ENCODE data around the gene CEP78.

The CEP78 gene

GRCh38 chr9:78324068-78324650 is 88.3 kb downstream of the CEP78 start:
- Histone ChIP-seq H2BK12ac (ENCODE audit: low read length) (no peak overlapping the region), H4K91ac (ENCODE audit: low read depth, low read length, poor library complexity) (no peak overlapping the region), H3K9me3 (replicated peaks in 1 of 2; ENCODE audit: control insufficient read depth in 2 of 2, insufficient read depth in 1 of 2, low read depth in 1 of 2, low read length in 2 of 2) (no peaks in the 10 kb centered on the region), H3K4me2 (ENCODE audit: insufficient read depth, low read length, poor library complexity, severe bottlenecking) (no peak overlapping the region), H2BK15ac (ENCODE audit: low read length) (no peak overlapping the region), H3K14ac (ENCODE audit: low read length) (no peak overlapping the region), H2AFZ (ENCODE audit: low read length) (no peak overlapping the region), H3K36me3 (replicated peaks in 1 of 2; ENCODE audit: control insufficient read depth in 2 of 2, insufficient read depth in 2 of 2, low read length in 2 of 2) (peaks cover 53 to 97% of the 10 kb centered on the region in 2 donors), H3K9ac (ENCODE audit: low read depth, low read length, poor library complexity) (no peak overlapping the region), H2AK5ac (ENCODE audit: low read depth, low read length) (no peak overlapping the region), H3K18ac (ENCODE audit: low read length) (no peak overlapping the region), H3K27me3 (ENCODE audit: control insufficient read depth in 3 of 3, insufficient read depth in 3 of 3, low read depth in 1 of 3, low read length in 3 of 3) (no peaks in the 10 kb centered on the region), H3K4ac (ENCODE audit: low read length) (no peak overlapping the region), H3K4me3 (ENCODE audit: low read length in 2 of 2) (no peak overlapping the region), H2BK5ac (ENCODE audit: low read length) (peak overlapping the region; percentile 32), H4K8ac (ENCODE audit: low read depth, low read length) (no peak overlapping the region), H3K79me1 (ENCODE audit: low read depth, low read length) (no peaks in the 10 kb centered on the region), H3K4me1 (ENCODE audit: control insufficient read depth in 2 of 2, insufficient read depth in 1 of 2, low read depth in 1 of 2, low read length in 2 of 2) (peaks cover 0 to 3% of the 10 kb centered on the region in 2 donors), H2BK120ac (ENCODE audit: low read depth, low read length) (no peak overlapping the region), H3K27ac (replicated peaks; ENCODE audit: low read length) (no peak overlapping the region), H3K23ac (ENCODE audit: low read depth, low read length, poor library complexity) (no peak overlapping the region)
- WGBS, 2 donors (ENCODE audit: extremely low coverage in 2 of 2, insufficient read length in 2 of 2, insufficient replicate concordance in 1 of 2) = no CpG with 5 or more reads among the region's 10 CpGs
- no peak for DNase-seq (ENCODE audit: low spot score)

- Histone ChIP-seq H2BK15ac (ENCODE audit: low read length) (no peak overlapping the region), H3K27me3 (ENCODE audit: control insufficient read depth in 3 of 3, insufficient read depth in 3 of 3, low read depth in 1 of 3, low read length in 3 of 3) (no peaks in the 10 kb centered on the region), H2AK5ac (ENCODE audit: low read depth, low read length) (no peak overlapping the region), H3K4me3 (ENCODE audit: low read length in 2 of 2) (no peak overlapping the region), H3K36me3 (replicated peaks in 1 of 2; ENCODE audit: control insufficient read depth in 2 of 2, insufficient read depth in 2 of 2, low read length in 2 of 2) (peaks cover 50 to 97% of the 10 kb centered on the region in 2 donors), H4K8ac (ENCODE audit: low read depth, low read length) (no peak overlapping the region), H3K18ac (ENCODE audit: low read length) (no peak overlapping the region), H3K27ac (replicated peaks; ENCODE audit: low read length) (no peak overlapping the region), H2BK120ac (ENCODE audit: low read depth, low read length) (no peak overlapping the region), H3K9ac (ENCODE audit: low read depth, low read length, poor library complexity) (no peak overlapping the region), H3K9me3 (replicated peaks in 1 of 2; ENCODE audit: control insufficient read depth in 2 of 2, insufficient read depth in 1 of 2, low read depth in 1 of 2, low read length in 2 of 2) (no peaks in the 10 kb centered on the region), H2AFZ (ENCODE audit: low read length) (no peak overlapping the region), H2BK12ac (ENCODE audit: low read length) (no peak overlapping the region), H2BK5ac (ENCODE audit: low read length) (no peak overlapping the region), H3K23ac (ENCODE audit: low read depth, low read length, poor library complexity) (no peak overlapping the region), H3K4me2 (ENCODE audit: insufficient read depth, low read length, poor library complexity, severe bottlenecking) (no peak overlapping the region), H3K14ac (ENCODE audit: low read length) (no peak overlapping the region), H3K4me1 (ENCODE audit: control insufficient read depth in 2 of 2, insufficient read depth in 1 of 2, low read depth in 1 of 2, low read length in 2 of 2) (peaks cover 0 to 3% of the 10 kb centered on the region in 2 donors), H3K79me1 (ENCODE audit: low read depth, low read length) (no peaks in the 10 kb centered on the region), H4K91ac (ENCODE audit: low read depth, low read length, poor library complexity) (no peak overlapping the region), H3K4ac (ENCODE audit: low read length) (no peak overlapping the region)
- no peak for DNase-seq (ENCODE audit: low spot score)
- WGBS, 2 donors (ENCODE audit: extremely low coverage in 2 of 2, insufficient read length in 2 of 2, insufficient replicate concordance in 1 of 2) = no CpG with 5 or more reads among the region's 8 CpGs
Measured at GRCh38 chr9:78324682-78325081, 88.8 kb downstream of the CEP78 start.

- H3K36me3 ChIP-seq (replicated peaks in 1 of 2; ENCODE audit: control insufficient read depth in 2 of 2, insufficient read depth in 2 of 2, low read length in 2 of 2) = peaks cover 46 to 96% of the 10 kb centered on the region in 2 donors
- H2AK5ac ChIP-seq (ENCODE audit: low read depth, low read length) = no peak overlapping the region
- H2BK5ac ChIP-seq (ENCODE audit: low read length) = no peak overlapping the region
- H3K14ac ChIP-seq (ENCODE audit: low read length) = no peak overlapping the region
- H3K4ac ChIP-seq (ENCODE audit: low read length) = no peak overlapping the region
- DNase-seq (ENCODE audit: low spot score) = no peak
- no peak overlapping the region for H3K18ac ChIP-seq (ENCODE audit: low read length)
- peaks cover 0 to 3% of the 10 kb centered on the region in 2 donors for H3K4me1 ChIP-seq (ENCODE audit: control insufficient read depth in 2 of 2, insufficient read depth in 1 of 2, low read depth in 1 of 2, low read length in 2 of 2)
- H4K91ac ChIP-seq (ENCODE audit: low read depth, low read length, poor library complexity) = no peak overlapping the region
- H2BK120ac ChIP-seq (ENCODE audit: low read depth, low read length) = no peak overlapping the region
- no peak overlapping the region for H3K4me3 ChIP-seq (ENCODE audit: low read length in 2 of 2)
- no peak overlapping the region for H2BK15ac ChIP-seq (ENCODE audit: low read length)
- H3K23ac ChIP-seq (ENCODE audit: low read depth, low read length, poor library complexity) = no peak overlapping the region
- no peak overlapping the region for H2BK12ac ChIP-seq (ENCODE audit: low read length)
- H2AFZ ChIP-seq (ENCODE audit: low read length) = no peak overlapping the region
- no peaks in the 10 kb centered on the region for H3K9me3 ChIP-seq (replicated peaks in 1 of 2; ENCODE audit: control insufficient read depth in 2 of 2, insufficient read depth in 1 of 2, low read depth in 1 of 2, low read length in 2 of 2)
- no CpG with 5 or more reads among the region's 6 CpGs for WGBS, 2 donors (ENCODE audit: extremely low coverage in 2 of 2, insufficient read length in 2 of 2, insufficient replicate concordance in 1 of 2)
- H3K27me3 ChIP-seq (ENCODE audit: control insufficient read depth in 3 of 3, insufficient read depth in 3 of 3, low read depth in 1 of 3, low read length in 3 of 3) = no peaks in the 10 kb centered on the region
- no peak overlapping the region for H4K8ac ChIP-seq (ENCODE audit: low read depth, low read length)
- no peaks in the 10 kb centered on the region for H3K79me1 ChIP-seq (ENCODE audit: low read depth, low read length)
- no peak overlapping the region for H3K4me2 ChIP-seq (ENCODE audit: insufficient read depth, low read length, poor library complexity, severe bottlenecking)
- H3K27ac ChIP-seq (replicated peaks; ENCODE audit: low read length) = no peak overlapping the region
- H3K9ac ChIP-seq (ENCODE audit: low read depth, low read length, poor library complexity) = no peak overlapping the region
Measured at GRCh38 chr9:78325343-78325742, 89.5 kb downstream of the CEP78 start.

GRCh38 chr9:78325846-78326360 is 90.0 kb downstream of the CEP78 start:
- H2BK120ac ChIP-seq (ENCODE audit: low read depth, low read length) = no peak overlapping the region
- peaks cover 45 to 95% of the 10 kb centered on the region in 2 donors for H3K36me3 ChIP-seq (replicated peaks in 1 of 2; ENCODE audit: control insufficient read depth in 2 of 2, insufficient read depth in 2 of 2, low read length in 2 of 2)
- H2BK15ac ChIP-seq (ENCODE audit: low read length) = no peak overlapping the region
- peaks cover 0 to 3% of the 10 kb centered on the region in 2 donors for H3K4me1 ChIP-seq (ENCODE audit: control insufficient read depth in 2 of 2, insufficient read depth in 1 of 2, low read depth in 1 of 2, low read length in 2 of 2)
- H3K23ac ChIP-seq (ENCODE audit: low read depth, low read length, poor library complexity) = no peak overlapping the region
- no peak overlapping the region for H3K27ac ChIP-seq (replicated peaks; ENCODE audit: low read length)
- H2BK5ac ChIP-seq (ENCODE audit: low read length) = no peak overlapping the region
- DNase-seq (ENCODE audit: low spot score) = no peak
- H3K18ac ChIP-seq (ENCODE audit: low read length) = no peak overlapping the region
- no peaks in the 10 kb centered on the region for H3K79me1 ChIP-seq (ENCODE audit: low read depth, low read length)
- WGBS, 2 donors (ENCODE audit: extremely low coverage in 2 of 2, insufficient read length in 2 of 2, insufficient replicate concordance in 1 of 2) = no CpG with 5 or more reads among the region's 5 CpGs
- H3K9me3 ChIP-seq (replicated peaks in 1 of 2; ENCODE audit: control insufficient read depth in 2 of 2, insufficient read depth in 1 of 2, low read depth in 1 of 2, low read length in 2 of 2) = no peaks in the 10 kb centered on the region
- no peak overlapping the region for H4K91ac ChIP-seq (ENCODE audit: low read depth, low read length, poor library complexity)
- H2BK12ac ChIP-seq (ENCODE audit: low read length) = no peak overlapping the region
- no peak overlapping the region for H3K4me3 ChIP-seq (ENCODE audit: low read length in 2 of 2)
- no peak overlapping the region for H3K4me2 ChIP-seq (ENCODE audit: insufficient read depth, low read length, poor library complexity, severe bottlenecking)
- no peak overlapping the region for H2AFZ ChIP-seq (ENCODE audit: low read length)
- H3K9ac ChIP-seq (ENCODE audit: low read depth, low read length, poor library complexity) = no peak overlapping the region
- no peak overlapping the region for H3K14ac ChIP-seq (ENCODE audit: low read length)
- H3K27me3 ChIP-seq (ENCODE audit: control insufficient read depth in 3 of 3, insufficient read depth in 3 of 3, low read depth in 1 of 3, low read length in 3 of 3) = no peaks in the 10 kb centered on the region
- H2AK5ac ChIP-seq (ENCODE audit: low read depth, low read length) = no peak overlapping the region
- no peak overlapping the region for H3K4ac ChIP-seq (ENCODE audit: low read length)
- H4K8ac ChIP-seq (ENCODE audit: low read depth, low read length) = no peak overlapping the region
